NT2/D1 (cell line): ENCODE results near the gene TREH.
"Not testable (repeated sequence)": the region's sequence is repeated elsewhere in the genome, so short reads cannot be mapped to it uniquely, and the experiment has no call there.

ENCODE experiments used
- DNase-seq: peaks from one replicate; pipeline ENCODE4 v3.0.0-alpha.2; 2011; ENCODE audit warnings: low read depth, low spot score
- H3K27me3 ChIP-seq: 2 replicates; pipeline ENCODE4 v1.6.0; 2011; ENCODE audit warnings: mild to moderate bottlenecking; ENCODE audit not compliant: insufficient read length, insufficient read depth
- H3K36me3 ChIP-seq: 2 replicates; pipeline ENCODE4 v1.6.1; 2011; ENCODE audit warnings: mild to moderate bottlenecking, low read length, mixed read lengths; ENCODE audit not compliant: insufficient read depth, insufficient read length
- H3K4me1 ChIP-seq: 2 replicates; pipeline ENCODE4 v1.5.1; 2011; ENCODE audit not compliant: insufficient read depth, insufficient read length
- H3K4me3 ChIP-seq: 2 replicates; pipeline ENCODE4 v1.5.1; 2011; ENCODE audit warnings: low read depth; ENCODE audit not compliant: insufficient read length
- H3K9ac ChIP-seq: 2 replicates; pipeline ENCODE4 v1.6.0; 2011; ENCODE audit warnings: low read depth; ENCODE audit not compliant: insufficient read length
- H3K9me3 ChIP-seq: 2 replicates; pipeline ENCODE4 v1.5.1; 2011; ENCODE audit warnings: mild to moderate bottlenecking, low read length; ENCODE audit not compliant: insufficient read depth
- SUZ12 ChIP-seq: IDR thresholded peaks from 2 replicates; pipeline ENCODE4 v1.6.1; 2011; ENCODE audit not compliant: insufficient read length, insufficient read depth; ENCODE audit errors: extremely low read depth
- YY1 ChIP-seq: IDR thresholded peaks from 2 replicates; pipeline ENCODE4 v1.6.1; 2011; ENCODE audit not compliant: insufficient read length, insufficient read depth
- ZNF274 ChIP-seq: IDR thresholded peaks from 2 replicates; pipeline ENCODE4 v1.6.1; 2011; ENCODE audit warnings: mild to moderate bottlenecking, low read depth, low read length

TREH gene

GRCh38 chr11:118679483-118679882, at the start of gene TREH:
Gene TREH, minus strand, starts transcription at chr11:118679650. Its CDS starts 23 bp downstream, at chr11:118679627.
- Histone ChIP-seq H3K9ac (no peak within 1 kb of the TSS), H3K4me1 (no peaks in the 10 kb centered on the region), H3K36me3 (no peaks in the 10 kb centered on the region), H3K9me3 (peaks cover 22% of the 10 kb centered on the region; the same call in 1 of the 2 replicates), H3K27me3 (no peaks in the 10 kb centered on the region), H3K4me3 (no peak within 1 kb of the TSS)
- TF ChIP-seq ZNF274: no peak
- no peak for TF ChIP-seq SUZ12
- TF ChIP-seq YY1: no peak
- DNase-seq: no peak

GRCh38 chr11:118728112-118728511, 48.7 kb upstream of the TREH start:
- H3K36me3 ChIP-seq, H3K9ac ChIP-seq, H3K4me3 ChIP-seq: not testable (repeated sequence)

GRCh38 chr11:118727721-118728066, 48.2 kb upstream of the TREH start:
- H3K4me3 ChIP-seq, DNase-seq: not testable (repeated sequence)

More at GRCh38 chr11:118728112-118728511, 48.7 kb upstream of the TREH start:
- not testable (repeated sequence) for DNase-seq, H3K4me1 ChIP-seq, H3K27me3 ChIP-seq
- peaks cover 16% of the 10 kb centered on the region; the same call in 1 of the 2 replicates for H3K9me3 ChIP-seq

GRCh38 chr11:118727001-118727720, 47.7 kb upstream of the TREH start:
- H3K4me3 ChIP-seq, H3K27me3 ChIP-seq, DNase-seq, H3K4me1 ChIP-seq, H3K9ac ChIP-seq, H3K36me3 ChIP-seq: not testable (repeated sequence)
- peaks cover 16% of the 10 kb centered on the region; the same call in 1 of the 2 replicates for H3K9me3 ChIP-seq

More at GRCh38 chr11:118727721-118728066, 48.2 kb upstream of the TREH start:
- not testable (repeated sequence) for H3K9ac ChIP-seq, H3K4me1 ChIP-seq, H3K36me3 ChIP-seq, H3K27me3 ChIP-seq
- H3K9me3 ChIP-seq: peaks cover 16% of the 10 kb centered on the region; the same call in 1 of the 2 replicates

- H3K9me3 ChIP-seq, DNase-seq, H3K4me1 ChIP-seq, H3K36me3 ChIP-seq, H3K27me3 ChIP-seq, H3K9ac ChIP-seq, H3K4me3 ChIP-seq: not testable (repeated sequence)
Measured at GRCh38 chr11:118721478-118722015, 42.1 kb upstream of the TREH start.

GRCh38 chr11:118720740-118721139, 41.3 kb upstream of the TREH start:
- not testable (repeated sequence) for H3K9me3 ChIP-seq, H3K4me1 ChIP-seq, DNase-seq, H3K36me3 ChIP-seq, H3K27me3 ChIP-seq
- Histone ChIP-seq H3K9ac (peak overlapping the region; percentile 65), H3K4me3 (peak overlapping the region; percentile 49)

- peak overlapping the region; percentile 49 for H3K4me3 ChIP-seq
- H3K9ac ChIP-seq: peak overlapping the region; percentile 65
- not testable (repeated sequence) for H3K36me3 ChIP-seq, H3K27me3 ChIP-seq, H3K4me1 ChIP-seq, H3K9me3 ChIP-seq, DNase-seq
Measured at GRCh38 chr11:118720078-118720477, 40.6 kb upstream of the TREH start.

- DNase-seq, H3K36me3 ChIP-seq, H3K9me3 ChIP-seq, H3K27me3 ChIP-seq, H3K4me1 ChIP-seq, H3K9ac ChIP-seq: not testable (repeated sequence)
- peak overlapping the region; percentile 6 for H3K4me3 ChIP-seq
Measured at GRCh38 chr11:118718562-118718961, 39.1 kb upstream of the TREH start.

GRCh38 chr11:118717733-118718132, 38.3 kb upstream of the TREH start:
- not testable (repeated sequence) for DNase-seq, H3K36me3 ChIP-seq, H3K4me3 ChIP-seq, H3K9me3 ChIP-seq, H3K27me3 ChIP-seq, H3K4me1 ChIP-seq, H3K9ac ChIP-seq

- H3K9me3 ChIP-seq, H3K27me3 ChIP-seq, H3K4me3 ChIP-seq, H3K36me3 ChIP-seq, DNase-seq, H3K9ac ChIP-seq, H3K4me1 ChIP-seq: not testable (repeated sequence)
Measured at GRCh38 chr11:118717221-118717620, 37.8 kb upstream of the TREH start.
